Activated T-cell treated with anti-CD3 and anti-CD28 coated beads, Interleukin-2, amount 50 U/mL, for 1 hour (primary cell): Measurements from ENCODE around the gene PRKCQ.
"Not testable (repeated sequence)": the region's sequence is repeated elsewhere in the genome, so short reads cannot be mapped to it uniquely, and the experiment has no call there.

Experiments used
- DNase-seq: peaks from one replicate; pipeline ENCODE4 v3.0.0-alpha.2; 2020

The PRKCQ gene

GRCh38 chr10:6486309-6486708 lies 93.8 kb downstream of the PRKCQ start:
- DNase-seq = no peak

GRCh38 chr10:6482737-6483357 lies 97.2 kb downstream of the PRKCQ start:
- DNase-seq = no peak

- DNase-seq = no peak
Measured at GRCh38 chr10:6478722-6479121, 101.4 kb downstream of the PRKCQ start.

GRCh38 chr10:6476989-6477388 lies 103.1 kb downstream of the PRKCQ start:
- no peak for DNase-seq

GRCh38 chr10:6474871-6475270 lies 105.2 kb downstream of the PRKCQ start:
- no peak for DNase-seq

- peak; percentile 29 for DNase-seq
Measured at GRCh38 chr10:6473901-6474370, 106.1 kb downstream of the PRKCQ start.

GRCh38 chr10:6473430-6473829 lies 106.6 kb downstream of the PRKCQ start:
- DNase-seq = peak; percentile 35

GRCh38 chr10:6472710-6473005 lies 107.4 kb downstream of the PRKCQ start:
- not testable (repeated sequence) for DNase-seq

- no peak for DNase-seq
Measured at GRCh38 chr10:6470894-6471618, 109.0 kb downstream of the PRKCQ start.

- no peak for DNase-seq
Measured at GRCh38 chr10:6469661-6470060, 110.4 kb downstream of the PRKCQ start.

- DNase-seq = no peak
Measured at GRCh38 chr10:6465854-6466601, 114.0 kb downstream of the PRKCQ start.

GRCh38 chr10:6465437-6465836 lies 114.6 kb downstream of the PRKCQ start:
- no peak for DNase-seq

- no peak for DNase-seq
Measured at GRCh38 chr10:6464862-6465430, 115.1 kb downstream of the PRKCQ start.

GRCh38 chr10:6463366-6463765 lies 116.7 kb downstream of the PRKCQ start:
- no peak for DNase-seq

- DNase-seq = no peak
Measured at GRCh38 chr10:6461961-6462360, 118.1 kb downstream of the PRKCQ start.

GRCh38 chr10:6460861-6461409 lies 119.1 kb downstream of the PRKCQ start:
- DNase-seq = no peak

GRCh38 chr10:6458814-6459213 lies 121.3 kb downstream of the PRKCQ start:
- DNase-seq = no peak

GRCh38 chr10:6457376-6457775 lies 122.7 kb downstream of the PRKCQ start:
- DNase-seq = no peak

- DNase-seq = no peak
Measured at GRCh38 chr10:6456067-6456466, 124.0 kb downstream of the PRKCQ start.

- no peak for DNase-seq
Measured at GRCh38 chr10:6455592-6455991, 124.5 kb downstream of the PRKCQ start.

GRCh38 chr10:6446711-6447110 lies 133.4 kb downstream of the PRKCQ start:
- DNase-seq = no peak

- DNase-seq = peak; percentile 73
Measured at GRCh38 chr10:6445671-6446316, 134.3 kb downstream of the PRKCQ start.

GRCh38 chr10:6439875-6440274 lies 140.2 kb downstream of the PRKCQ start:
- DNase-seq = not testable (repeated sequence)
